NOMO-1 (cell line): ENCODE results near the gene PUS1.
"Not testable (repeated sequence)": the region's sequence is repeated elsewhere in the genome, so short reads cannot be mapped to it uniquely, and the experiment has no call there.

ENCODE experiments used
- DNase-seq, 2 experiments: peaks; one replicate each; lab custom pipeline; 2025; ENCODE audit not compliant: unreplicated experiment in 2 of 2; lab: John Stamatoyannopoulos, UW

Gene PUS1

GRCh38 chr12:131928711-131929580, at the start of gene PUS1:
TSS of gene PUS1 (plus strand) at chr12:131929276. CDS start at chr12:131929723, 447 bp downstream.
- peak; percentile 90 to 91 for DNase-seq

- DNase-seq, result peak in 1 of 2 experiments; percentile 28
Measured at GRCh38 chr12:131882804-131883520, 46.1 kb upstream of the PUS1 start.

GRCh38 chr12:131883521-131883900, 45.6 kb upstream of the PUS1 start:
- DNase-seq, result no peak

- not testable (repeated sequence) for DNase-seq
Measured at GRCh38 chr12:131885076-131885475, 44.0 kb upstream of the PUS1 start.

GRCh38 chr12:131885543-131886057, 43.5 kb upstream of the PUS1 start:
- no peak for DNase-seq

- not testable (repeated sequence) for DNase-seq
Measured at GRCh38 chr12:131891722-131892121, 37.4 kb upstream of the PUS1 start.

GRCh38 chr12:131892711-131893604, 36.1 kb upstream of the PUS1 start:
- no peak for DNase-seq

- no peak for DNase-seq
Measured at GRCh38 chr12:131893605-131894312, 35.3 kb upstream of the PUS1 start.

- peak; percentile 87 to 89 for DNase-seq
Measured at GRCh38 chr12:131894313-131894860, 34.7 kb upstream of the PUS1 start, which contains the start of gene ULK1. TSS of gene ULK1 (plus strand) at chr12:131894622. CDS start at chr12:131895002, 380 bp downstream.

- DNase-seq, result no peak
Measured at GRCh38 chr12:131894981-131895639, 34.0 kb upstream of the PUS1 start.

- no peak for DNase-seq
Measured at GRCh38 chr12:131895640-131896079, 33.4 kb upstream of the PUS1 start.

- DNase-seq, result peak; percentile 44 to 51
Measured at GRCh38 chr12:131896080-131896810, 32.8 kb upstream of the PUS1 start.

GRCh38 chr12:131896811-131897270, 32.2 kb upstream of the PUS1 start:
- DNase-seq, result no peak

GRCh38 chr12:131897276-131897675, 31.8 kb upstream of the PUS1 start:
- DNase-seq, result no peak

GRCh38 chr12:131897875-131898274, 31.2 kb upstream of the PUS1 start:
- DNase-seq, result no peak

- DNase-seq, result no peak
Measured at GRCh38 chr12:131900397-131900796, 28.7 kb upstream of the PUS1 start.

- no peak for DNase-seq
Measured at GRCh38 chr12:131901431-131902331, 27.4 kb upstream of the PUS1 start.
